HG03575 (cell line): ENCODE results near the gene NR3C2.

Source experiments
- ATAC-seq: cut with Tn5 transposase; IDR thresholded peaks from one replicate; pipeline ENCODE4 v1.9.1; 2021; ENCODE audit not compliant: unreplicated experiment, insufficient number of reproducible peaks, low FRiP score; ENCODE audit errors: extremely low read depth

Gene NR3C2

GRCh38 chr4:148437439-148437838 lies 4.8 kb downstream of the NR3C2 start:
- no peak for ATAC-seq

GRCh38 chr4:148436512-148436911 lies 5.7 kb downstream of the NR3C2 start:
- no peak for ATAC-seq

- ATAC-seq: no peak
Measured at GRCh38 chr4:148435654-148436406, 6.4 kb downstream of the NR3C2 start.

GRCh38 chr4:148434075-148434773 lies 8.0 kb downstream of the NR3C2 start:
- no peak for ATAC-seq

GRCh38 chr4:148431401-148431800 lies 10.8 kb downstream of the NR3C2 start:
- no peak for ATAC-seq

GRCh38 chr4:148430854-148431253 lies 11.4 kb downstream of the NR3C2 start:
- ATAC-seq: no peak

- ATAC-seq: no peak
Measured at GRCh38 chr4:148429206-148429605, 13.0 kb downstream of the NR3C2 start.

- no peak for ATAC-seq
Measured at GRCh38 chr4:148426643-148427042, 15.6 kb downstream of the NR3C2 start.

- ATAC-seq: no peak
Measured at GRCh38 chr4:148425327-148426110, 16.7 kb downstream of the NR3C2 start.

GRCh38 chr4:148420397-148420796 lies 21.8 kb downstream of the NR3C2 start:
- no peak for ATAC-seq

GRCh38 chr4:148415500-148415899 lies 26.7 kb downstream of the NR3C2 start:
- ATAC-seq: no peak

- ATAC-seq: no peak
Measured at GRCh38 chr4:148412460-148412994, 29.7 kb downstream of the NR3C2 start.

- no peak for ATAC-seq
Measured at GRCh38 chr4:148405161-148405893, 36.9 kb downstream of the NR3C2 start.

GRCh38 chr4:148398988-148399387 lies 43.2 kb downstream of the NR3C2 start:
- ATAC-seq: no peak

- ATAC-seq: no peak
Measured at GRCh38 chr4:148397771-148398170, 44.4 kb downstream of the NR3C2 start.

GRCh38 chr4:148396986-148397673 lies 45.1 kb downstream of the NR3C2 start:
- no peak for ATAC-seq

- no peak for ATAC-seq
Measured at GRCh38 chr4:148395771-148396170, 46.4 kb downstream of the NR3C2 start.

GRCh38 chr4:148391056-148391455 lies 51.2 kb downstream of the NR3C2 start:
- no peak for ATAC-seq
